K562 (cell line): ENCODE results near the gene CCDC15. TPM values are rescaled to one million over a fixed set of nuclear protein-coding genes. Genes with fewer than 3 reads are reported as not detected.

ENCODE experiments used
- ATAC-seq: fragments of 200-7000 bp; cut with Tn5 transposase; 3 replicates; pipeline ENCODE4 v1.9.1; 2020; ENCODE audit warnings: moderate library complexity
- BruUV-seq: library from RNA; stranded (reverse); fragments of 400-500 nt; replicated peaks from 2 replicates; lab custom pipeline; 2021; lab: Mats Ljungman, UMichigan
- CTCF ChIA-PET: fragments of 300-600 bp; formaldehyde crosslinking; extraction: SDS; loops from one replicate; lab custom pipeline; 2021; ENCODE audit warnings: low intra/inter-chr PET ratio; lab: Yijun Ruan, JAX
- POLR2A ChIA-PET: fragments of 300-600, 350-650 bp; sonication (Branson Sonifier 250); formaldehyde crosslinking; extraction: SDS; loops from one replicate; lab custom pipeline; 2021; ENCODE audit warnings: antibody characterized with exemption, inconsistent platforms; lab: Yijun Ruan, JAX
- DNase-seq, 4 experiments: peaks; one replicate each; pipeline versions ENCODE4 v3.0.0 to v3.0.0-alpha.2; 2011 to 2018; ENCODE audit warnings: low spot score in 3 of 4, mixed read lengths in 3 of 4; ENCODE audit errors: extremely low read depth in 1 of 4
- FAIRE-seq: peaks from 2 replicates; lab custom pipeline; 2011; peaks lifted over from hg19 to GRCh38; lab: Jason Lieb, UNC
- H2AFZ ChIP-seq: 2 replicates; pipeline ENCODE4 v1.6.0; 2011; ENCODE audit warnings: low read depth, low read length, control low read depth, inconsistent platforms
- H3K27ac ChIP-seq: fragments of 200-600 bp; 3 replicates; pipeline ENCODE4 v1.8.0; 2011; ENCODE audit warnings: low read depth, mild to moderate bottlenecking, control low read depth, inconsistent platforms, low read length, moderate library complexity, mixed read lengths; ENCODE audit errors: extremely low read depth
- H3K27me3 ChIP-seq, 2 experiments: fragments of 300-600 bp in 1 of 2; 2 replicates in 1 of 2; 3 replicates in 1 of 2; pipeline versions ENCODE4 v1.6.0 to v1.8.0; 2011; ENCODE audit warnings: inconsistent platforms in 2 of 2, low read length in 2 of 2, mild to moderate bottlenecking in 1 of 2, mixed read lengths in 1 of 2, moderate library complexity in 1 of 2; ENCODE audit not compliant: control insufficient read depth in 2 of 2, insufficient read depth in 2 of 2
- H3K36me3 ChIP-seq: fragments of 300-600 bp; 3 replicates; pipeline ENCODE4 v1.8.0; 2011; ENCODE audit warnings: mild to moderate bottlenecking, low read length, inconsistent platforms; ENCODE audit not compliant: control insufficient read depth, insufficient read depth
- H3K4me1 ChIP-seq, 2 experiments: fragments of 200-600 bp in 1 of 2; replicated peaks in 1 of 2; 2 replicates in 1 of 2; 3 replicates in 1 of 2; pipeline versions ENCODE4 v1.5.1 to v1.8.0; 2011; ENCODE audit warnings: inconsistent platforms in 2 of 2, low read length in 2 of 2, mild to moderate bottlenecking in 1 of 2, mixed read lengths in 1 of 2, moderate library complexity in 1 of 2; ENCODE audit not compliant: control insufficient read depth in 2 of 2, insufficient read depth in 2 of 2
- H3K4me2 ChIP-seq: 2 replicates; pipeline ENCODE4 v1.6.1; 2011; ENCODE audit warnings: low read length, control low read depth, inconsistent platforms, mixed read lengths; ENCODE audit not compliant: insufficient read depth
- H3K4me3 ChIP-seq: fragments of 200-600 bp; sonication (generic), shearing (Covaris generic); 2 replicates; pipeline ENCODE4 v1.5.1; 2016; ENCODE audit warnings: control low read depth, inconsistent platforms
- H3K79me2 ChIP-seq: fragments of 200-600 bp; 3 replicates; pipeline ENCODE4 v1.8.0; 2011; ENCODE audit warnings: low read length, inconsistent platforms; ENCODE audit not compliant: control insufficient read depth, insufficient read depth
- H3K9ac ChIP-seq, 2 experiments: 2 replicates each; pipeline versions ENCODE4 v1.6.0 to v1.6.1; 2011; ENCODE audit warnings: low read depth in 2 of 2, low read length in 2 of 2, control low read depth in 1 of 2, inconsistent platforms in 1 of 2, mild to moderate bottlenecking in 1 of 2, mixed read lengths in 1 of 2; ENCODE audit not compliant: insufficient read depth in 1 of 2
- H3K9me1 ChIP-seq: one replicate; pipeline ENCODE4 v1.6.0; 2011; ENCODE audit warnings: inconsistent platforms, mild to moderate bottlenecking, low read length, moderate library complexity; ENCODE audit not compliant: control insufficient read depth, insufficient read depth
- H3K9me3 ChIP-seq: replicated peaks from 2 replicates; pipeline ENCODE4 v1.5.1; 2011; ENCODE audit warnings: low read depth, low read length, inconsistent platforms; ENCODE audit not compliant: control insufficient read depth, insufficient read depth
- H4K20me1 ChIP-seq: replicated peaks from 2 replicates; pipeline ENCODE4 v1.6.1; 2011; ENCODE audit warnings: low read length, inconsistent platforms, mixed read lengths; ENCODE audit not compliant: control insufficient read depth, insufficient read depth
- DEAF1 ChIP-seq: fragments of 450-650 bp; formaldehyde crosslinking; IDR thresholded peaks from 2 replicates; pipeline ENCODE4 v1.4.0; 2020; ENCODE audit warnings: mild to moderate bottlenecking, moderate library complexity
- DMBX1 ChIP-seq: fragments of 250-450 bp; sonication (Bioruptor Pico); IDR thresholded peaks from 2 replicates; pipeline ENCODE4 v1.8.0; 2022; ENCODE audit warnings: inconsistent platforms, mild to moderate bottlenecking, moderate library complexity, borderline replicate concordance
- KDM1A ChIP-seq, 2 experiments: fragments of 450-650 bp; IDR thresholded peaks; 2 replicates each; pipeline ENCODE4 v1.6.1; 2016; ENCODE audit warnings: mild to moderate bottlenecking in 2 of 2
- MBD2 ChIP-seq: sonication (generic); IDR thresholded peaks from 2 replicates; pipeline ENCODE4 v1.6.1; 2016; ENCODE audit warnings: low read depth, borderline replicate concordance
- MYBL2 ChIP-seq, 2 experiments: fragments of 450-650 bp in 1 of 2; sonication (generic) in 1 of 2; formaldehyde crosslinking in 1 of 2; IDR thresholded peaks; 2 replicates each; pipeline versions ENCODE4 v1.6.1 to v1.8.1; 2017 to 2022; ENCODE audit warnings: borderline replicate concordance in 1 of 2, inconsistent platforms in 1 of 2, low read depth in 1 of 2, mild to moderate bottlenecking in 1 of 2, missing genetic modification reagents in 1 of 2, moderate library complexity in 1 of 2
- NFIC ChIP-seq: fragments of 450-650 bp; IDR thresholded peaks from 2 replicates; pipeline ENCODE4 v1.6.1; 2017; ENCODE audit warnings: mild to moderate bottlenecking, inconsistent platforms
- ZNF197 ChIP-seq: fragments of 200-800 bp; sonication (Bioruptor generic); IDR thresholded peaks from 2 replicates; pipeline ENCODE4 v1.6.1; 2016; ENCODE audit warnings: low read depth, missing genetic modification characterization, missing compliant biosample characterization
- WGBS: fragments of 100-300 bp; shearing (Covaris generic); methylation state at CpG from one replicate; pipeline ENCODE4 v1.1.6; 2016; ENCODE audit warnings: low coverage, mixed read lengths; ENCODE audit not compliant: insufficient coverage; ENCODE audit errors: missing lambda C conversion rate; 5-methylcytosine and 5-hydroxymethylcytosine counted together
- in situ Hi-C: fragments of 300-500 bp; cut with MboI; formaldehyde crosslinking; loops from 4 replicates; pipeline ENCODE4 v1.15.0; 2018; ENCODE audit warnings: inconsistent platforms, mixed read lengths
- intact Hi-C: fragments of 100-400 bp; cut with micrococcal nuclease; formaldehyde crosslinking; loops from 2 replicates; pipeline ENCODE4 v1.14.2; 2022
- polyA plus RNA-seq, 8 experiments: library from polyadenylated mRNA; depleted of rRNA in 4 of 8; stranded (reverse) in 5 of 8; unstranded in 3 of 8; fragments of >200 nt; fragmentation: Nextera tagmentation in 2 of 8; fragmentation: Illumina TruSeq in 1 of 8; extraction: Ambion mirVana in 2 of 8; extraction: Trizol in 1 of 8; gene quantifications; 2 replicates each; pipeline versions ENCODE4 v1.2.1 to v1.2.3, GENCODE V29; 2011 to 2014; ENCODE audit warnings: inconsistent platforms in 1 of 8, missing spikeins in 1 of 8
- total RNA-seq, 7 experiments: library from RNA; depleted of rRNA in 6 of 7; stranded (reverse); fragments of >200 nt in 6 of 7; fragmentation: Illumina TruSeq in 2 of 7; extraction: Trizol in 2 of 7; gene quantifications; 2 replicates each; pipeline versions ENCODE4 v1.2.1 to v1.2.3, GENCODE V29; 2011 to 2021; ENCODE audit warnings: low replicate concordance in 1 of 7

CCDC15 gene
- total and polyA plus RNA-seq, 9 of the 15 experiments (the other 6 are each of a cell fraction or from before 2014, with no cell fraction given) = 1.9 to 9.2 (median 3.9) TPM

- Histone ChIP-seq H4K20me1 (no peaks in the 10 kb centered on the region), H3K4me3 (no peak overlapping the region), H3K27ac (no peak overlapping the region), H3K9me1 (no peaks in the 10 kb centered on the region), H2AFZ (no peak overlapping the region), H3K9ac (peak overlapping the region in 1 of 2 experiments; percentile 4; a peak in 1 of 4 replicates), H3K4me1 (peaks cover 6 to 11% of the 10 kb centered on the region in 2 experiments; a peak in 3 of 5 replicates), H3K79me2 (no peaks in the 10 kb centered on the region), H3K4me2 (peak overlapping the region; percentile 32; the same call in 1 of the 2 replicates), H3K27me3 (no peaks in the 10 kb centered on the region), H3K36me3 (no peaks in the 10 kb centered on the region), H3K9me3 (no peaks in the 10 kb centered on the region)
- WGBS = 57% methylated on average over 5 of the region's 5 CpGs
- intact Hi-C loops (no loop called here), in situ Hi-C loops (no loop called here)
- FAIRE-seq = no peak
- DNase-seq = no peak
- ChIA-PET POLR2A (interaction anchor here (1.2 kb wide), 1 partner anchor 12 kb away, joined by 4 read pairs; no protein-coding TSS in a partner anchor), CTCF (interaction anchor here (0.6 kb wide), 1 partner anchor 34 kb away, joined by 3 read pairs; no protein-coding TSS in a partner anchor)
- no peak for TF ChIP-seq ZNF197 (CRISPR knock-in tag)
- no peak for TF ChIP-seq MYBL2 (IDR thresholded peaks at IDR 0.05; ENCODE audit: low read depth)
- TF ChIP-seq MYBL2 (CRISPR knock-in tag; IDR thresholded peaks at IDR 0.05; ENCODE audit: borderline replicate concordance) = no peak
- no peak for TF ChIP-seq DEAF1 (CRISPR knock-in tag)
- no peak for TF ChIP-seq DMBX1 (CRISPR knock-in tag)
- TF ChIP-seq KDM1A (IDR thresholded peaks at IDR 0.05) = 0 out of 4 replicates have a peak, but pooled peaks of 1 of the 2 experiments have one; percentile 16
- TF ChIP-seq NFIC = peak; percentile 69
- no peak for TF ChIP-seq MBD2
- no peak for ATAC-seq
- no TSS peak for BruUV-seq
Observed at GRCh38 chr11:125056931-125057692, 103.1 kb downstream of the CCDC15 start.
